ENCODE measurements around the gene STX8. TPM values are rescaled to one million over a fixed set of nuclear protein-coding genes. Genes with fewer than 3 reads are reported as not detected.

The STX8 gene
- polyA plus RNA-seq, 1 of the 3 experiments (the other 2 are of a cell fraction), result 51.3 TPM

- Histone ChIP-seq H3K27ac (ENCODE audit: low read depth in 2 of 2, low read length in 1 of 2) (no peak overlapping the region), H3K79me2 (ENCODE audit: insufficient read depth) (peaks cover 13% of the 10 kb centered on the region), H3K4me1 (ENCODE audit: control insufficient read depth in 1 of 2, insufficient read depth in 2 of 2, low read depth in 1 of 2, low read length in 1 of 2) (no peaks in the 10 kb centered on the region), H3K4me2 (no peak overlapping the region), H3K9me2 (no peaks in the 10 kb centered on the region), H3K9me3 (no peaks in the 10 kb centered on the region), H4K20me1 (ENCODE audit: insufficient read depth) (no peaks in the 10 kb centered on the region), H2AFZ (ENCODE audit: low read depth) (no peak overlapping the region), H3K27me3 (ENCODE audit: insufficient read depth) (no peaks in the 10 kb centered on the region), H3K4me3 (ENCODE audit: low read depth in 2 of 2, low read length in 1 of 2) (no peak overlapping the region), H3F3A (replicated peaks; ENCODE audit: insufficient read depth) (no peaks in the 10 kb centered on the region), H3K9ac (no peak overlapping the region), H3K36me3 (replicated peaks in 1 of 2; ENCODE audit: control insufficient read depth in 1 of 2, insufficient read depth in 2 of 2, low read length in 1 of 2) (peaks cover 0 to 14% of the 10 kb centered on the region in 2 experiments)
- DNase-seq, result no peak
- 67% methylated on average over 7 of the region's 7 CpGs for WGBS (ENCODE audit: low lambda C conversion rate)
- TF ChIP-seq TCF12 (IDR thresholded peaks at IDR 0.05) (no peak), SMC3 (IDR thresholded peaks at IDR 0.05; ENCODE audit: low read depth, low read length) (no peak), POLR2AphosphoS5 (IDR thresholded peaks at IDR 0.05; ENCODE audit: low read depth, low read length) (no peak), TAF1 (IDR thresholded peaks at IDR 0.05; ENCODE audit: borderline replicate concordance, low read depth, low read length) (no peak), GABPA (IDR thresholded peaks at IDR 0.05; ENCODE audit: low read depth) (no peak), ELF1 (IDR thresholded peaks at IDR 0.05) (no peak), FOXM1 (IDR thresholded peaks at IDR 0.05; ENCODE audit: low read depth) (no peak), NFIC (IDR thresholded peaks at IDR 0.05; ENCODE audit: borderline replicate concordance) (no peak), GATA2 (CRISPR knock-in tag; IDR thresholded peaks at IDR 0.05) (no peak), RXRA (IDR thresholded peaks at IDR 0.05; ENCODE audit: borderline replicate concordance, low read depth) (no peak), RFX5 (IDR thresholded peaks at IDR 0.05; ENCODE audit: low read length) (no peak)
- ChIA-PET CTCF (no interaction called here), POLR2A (no interaction called here)
Measured at GRCh38 chr17:9566067-9566466, 9.6 kb downstream of the STX8 start.

DNA sequence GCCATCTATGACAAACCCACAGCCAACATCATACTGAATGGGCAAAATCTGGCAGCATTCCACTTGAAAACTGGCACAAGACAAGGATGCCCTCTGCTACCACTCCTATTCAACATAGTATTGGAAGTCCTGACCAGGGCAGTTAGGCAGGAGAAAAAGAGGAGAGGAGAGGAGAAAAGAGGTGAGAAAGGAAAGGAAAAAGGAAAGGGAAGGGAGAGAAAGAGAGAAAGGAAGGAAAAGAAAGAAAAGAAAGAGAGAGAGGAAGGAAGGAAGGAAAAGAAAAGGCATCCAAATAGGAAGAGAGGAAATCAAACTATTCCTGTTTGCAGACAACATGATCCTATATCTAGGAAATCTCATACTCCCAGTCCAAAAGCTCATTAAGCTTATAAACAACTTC is 11.5 kb downstream of the STX8 start:
- Histone ChIP-seq H3K79me2 (ENCODE audit: insufficient read depth) (peaks cover 17% of the 10 kb centered on the region), H4K20me1 (ENCODE audit: insufficient read depth) (no peaks in the 10 kb centered on the region), H3K4me1 (ENCODE audit: control insufficient read depth in 1 of 2, insufficient read depth in 2 of 2, low read depth in 1 of 2, low read length in 1 of 2) (no peaks in the 10 kb centered on the region), H3K4me2 (no peak overlapping the region), H3K4me3 (ENCODE audit: low read depth in 2 of 2, low read length in 1 of 2) (no peak overlapping the region), H2AFZ (ENCODE audit: low read depth) (no peak overlapping the region), H3K36me3 (replicated peaks in 1 of 2; ENCODE audit: control insufficient read depth in 1 of 2, insufficient read depth in 2 of 2, low read length in 1 of 2) (peaks cover 0 to 18% of the 10 kb centered on the region in 2 experiments), H3K9me2 (no peaks in the 10 kb centered on the region), H3K27me3 (ENCODE audit: insufficient read depth) (no peaks in the 10 kb centered on the region), H3K9me3 (no peaks in the 10 kb centered on the region), H3K27ac (ENCODE audit: low read depth in 2 of 2, low read length in 1 of 2) (no peak overlapping the region), H3K9ac (no peak overlapping the region), H3F3A (replicated peaks; ENCODE audit: insufficient read depth) (no peaks in the 10 kb centered on the region)
- CTCF ChIA-PET, result interaction anchor here (0.8 kb wide), 1 partner anchor 11 kb away, joined by 3 read pairs; no protein-coding TSS in a partner anchor
- DNase-seq, result no peak
- POLR2A ChIA-PET, result no interaction called here
- TF ChIP-seq USF2 (IDR thresholded peaks at IDR 0.05; ENCODE audit: borderline replicate concordance, low read depth, low read length) (no peak), TAF1 (IDR thresholded peaks at IDR 0.05; ENCODE audit: borderline replicate concordance, low read depth, low read length) (no peak), EZH2phosphoT487 (IDR thresholded peaks at IDR 0.05; ENCODE audit: borderline replicate concordance, low read depth) (no peak), MAX (IDR thresholded peaks at IDR 0.05; ENCODE audit: low read depth) (no peak), TEAD4 (IDR thresholded peaks at IDR 0.05; ENCODE audit: borderline replicate concordance, insufficient read depth) (no peak), SMC3 (IDR thresholded peaks at IDR 0.05; ENCODE audit: low read depth, low read length) (no peak), RXRA (IDR thresholded peaks at IDR 0.05; ENCODE audit: borderline replicate concordance, low read depth) (no peak), JUND (IDR thresholded peaks at IDR 0.05) (no peak), USF1 (IDR thresholded peaks at IDR 0.05; ENCODE audit: borderline replicate concordance, low read depth) (no peak), EP300 (IDR thresholded peaks at IDR 0.05; ENCODE audit: borderline replicate concordance in 1 of 2, low read depth in 1 of 2, low read length in 1 of 2) (no peak), FOXM1 (IDR thresholded peaks at IDR 0.05; ENCODE audit: low read depth) (no peak), YY1 (IDR thresholded peaks at IDR 0.05; ENCODE audit: low read depth) (no peak)
- TF ChIP-seq, protein P1, sequence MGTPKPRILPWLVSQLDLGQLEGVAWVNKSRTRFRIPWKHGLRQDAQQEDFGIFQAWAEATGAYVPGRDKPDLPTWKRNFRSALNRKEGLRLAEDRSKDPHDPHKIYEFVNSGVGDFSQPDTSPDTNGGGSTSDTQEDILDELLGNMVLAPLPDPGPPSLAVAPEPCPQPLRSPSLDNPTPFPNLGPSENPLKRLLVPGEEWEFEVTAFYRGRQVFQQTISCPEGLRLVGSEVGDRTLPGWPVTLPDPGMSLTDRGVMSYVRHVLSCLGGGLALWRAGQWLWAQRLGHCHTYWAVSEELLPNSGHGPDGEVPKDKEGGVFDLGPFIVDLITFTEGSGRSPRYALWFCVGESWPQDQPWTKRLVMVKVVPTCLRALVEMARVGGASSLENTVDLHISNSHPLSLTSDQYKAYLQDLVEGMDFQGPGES (IDR thresholded peaks at IDR 0.05; ENCODE audit: low read depth, low read length), result no peak
- TF ChIP-seq, protein P2, sequence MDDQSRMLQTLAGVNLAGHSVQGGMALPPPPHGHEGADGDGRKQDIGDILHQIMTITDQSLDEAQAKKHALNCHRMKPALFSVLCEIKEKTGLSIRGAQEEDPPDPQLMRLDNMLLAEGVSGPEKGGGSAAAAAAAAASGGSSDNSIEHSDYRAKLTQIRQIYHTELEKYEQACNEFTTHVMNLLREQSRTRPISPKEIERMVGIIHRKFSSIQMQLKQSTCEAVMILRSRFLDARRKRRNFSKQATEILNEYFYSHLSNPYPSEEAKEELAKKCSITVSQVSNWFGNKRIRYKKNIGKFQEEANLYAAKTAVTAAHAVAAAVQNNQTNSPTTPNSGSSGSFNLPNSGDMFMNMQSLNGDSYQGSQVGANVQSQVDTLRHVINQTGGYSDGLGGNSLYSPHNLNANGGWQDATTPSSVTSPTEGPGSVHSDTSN (IDR thresholded peaks at IDR 0.05), result no peak

All from SK-N-SH (cell line).